NCI-H2029 treated with DMSO at 0.1 percent for 48 hours (cell line): ENCODE data around the gene ALMS1.
A peak's percentile ranks its signal among the peaks of the same experiment; 100 is the strongest.
"Not testable (repeated sequence)": the region's sequence is repeated elsewhere in the genome, so short reads cannot be mapped to it uniquely, and the experiment has no call there.

Experiments
- DNase-seq: peaks from one replicate; lab custom pipeline; 2025; lab: John Stamatoyannopoulos, UW

The ALMS1 gene

DNA sequence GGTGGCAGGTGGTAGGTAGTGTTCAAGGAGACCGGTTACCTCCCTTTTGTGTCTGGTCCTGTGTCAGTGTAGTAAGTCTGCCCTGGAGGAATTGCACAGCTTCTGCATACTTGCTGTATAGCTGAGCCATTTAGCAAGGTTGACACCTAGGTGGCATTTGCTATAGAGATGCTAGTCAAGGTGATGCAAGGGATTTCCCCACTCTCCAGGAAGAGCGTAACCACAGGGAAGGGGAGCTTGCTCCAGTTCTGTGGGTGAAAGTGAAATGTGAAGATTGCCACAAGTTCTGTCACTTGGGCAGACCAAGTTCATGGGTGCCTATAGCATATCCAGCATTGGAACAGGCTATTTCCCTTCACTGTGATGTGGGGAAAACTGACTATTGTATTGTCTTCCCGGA, 228.5 kb downstream of the ALMS1 start:
- no peak for DNase-seq

DNA sequence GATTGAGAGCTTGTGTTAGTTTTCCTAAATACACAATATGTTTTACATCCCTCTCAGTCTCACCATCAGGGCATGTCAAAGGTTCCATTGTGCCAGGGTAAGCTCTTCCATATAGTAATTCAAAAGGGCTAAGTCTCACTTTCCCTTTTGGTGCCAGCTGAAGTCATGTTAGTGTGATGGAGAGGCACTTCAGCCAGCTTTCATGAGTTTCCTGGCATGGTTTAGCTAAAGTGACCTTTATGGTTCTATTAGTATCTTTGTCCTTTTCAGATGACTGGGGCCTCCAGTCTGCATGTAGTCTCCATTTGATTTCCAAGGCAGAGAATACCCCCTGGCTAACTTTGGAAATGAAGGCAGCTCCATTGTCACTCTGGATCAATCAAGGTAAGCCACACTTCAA, 229.4 kb downstream of the ALMS1 start:
- DNase-seq: peak; percentile 3

DNA sequence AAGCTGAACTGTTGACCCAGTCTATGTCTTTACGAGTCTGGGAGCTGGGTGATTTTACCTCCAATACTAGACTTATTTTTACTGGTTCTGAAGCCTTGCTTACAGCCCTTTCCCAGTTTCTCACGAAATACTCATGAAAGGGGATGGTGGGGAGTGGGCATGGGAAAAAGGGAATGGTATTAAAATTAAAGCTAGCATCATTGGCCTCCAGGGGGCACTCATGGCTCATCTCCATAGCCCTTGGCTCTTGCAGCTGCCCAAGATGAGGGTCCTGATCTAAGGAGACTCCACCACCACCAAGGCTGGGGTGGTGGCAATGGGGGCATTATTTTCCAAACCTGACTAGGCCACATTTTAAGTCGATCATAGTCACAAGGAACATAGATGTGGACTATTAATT, 234.3 kb downstream of the ALMS1 start:
- DNase-seq: not testable (repeated sequence)

DNA sequence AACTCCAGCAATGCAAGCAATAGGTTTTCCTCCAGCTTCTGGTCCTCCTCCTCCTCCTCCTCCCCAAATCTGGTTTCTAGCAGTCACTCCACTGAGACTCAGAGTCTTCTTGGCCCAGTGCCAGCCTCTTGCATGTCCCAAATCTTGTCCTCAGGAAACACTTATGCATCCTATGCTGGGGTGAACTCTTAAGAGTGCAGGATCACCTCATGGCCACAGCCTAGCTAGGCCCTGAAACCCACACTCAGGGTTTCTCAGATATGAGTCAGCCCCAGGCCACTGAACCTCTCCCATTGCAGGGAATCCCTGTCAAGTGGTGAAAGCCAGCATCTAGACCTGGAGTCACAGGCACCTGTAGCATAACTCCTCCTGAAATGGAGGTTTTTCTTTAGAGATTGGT, 238.4 kb downstream of the ALMS1 start:
- not testable (repeated sequence) for DNase-seq

DNA sequence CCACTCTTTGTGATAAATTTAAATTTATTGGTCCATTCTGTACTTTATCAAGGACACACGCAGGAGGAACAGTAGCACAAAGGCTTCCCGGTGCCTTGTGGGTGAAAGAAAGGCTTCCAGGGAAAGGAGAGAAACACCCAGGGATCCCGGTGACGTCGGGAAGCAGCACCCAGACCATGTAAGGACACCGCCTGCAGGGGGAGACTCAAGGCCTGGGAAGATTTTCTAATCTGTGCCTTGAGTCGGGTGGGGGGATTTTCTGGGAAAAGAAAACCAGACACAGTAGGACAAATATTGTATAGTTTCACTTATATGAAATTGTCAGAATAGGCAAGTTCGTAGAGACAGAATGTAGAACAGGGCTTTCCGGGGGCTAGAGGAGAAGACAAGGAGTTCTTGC, 239.0 kb downstream of the ALMS1 start:
- DNase-seq: not testable (repeated sequence)

DNA sequence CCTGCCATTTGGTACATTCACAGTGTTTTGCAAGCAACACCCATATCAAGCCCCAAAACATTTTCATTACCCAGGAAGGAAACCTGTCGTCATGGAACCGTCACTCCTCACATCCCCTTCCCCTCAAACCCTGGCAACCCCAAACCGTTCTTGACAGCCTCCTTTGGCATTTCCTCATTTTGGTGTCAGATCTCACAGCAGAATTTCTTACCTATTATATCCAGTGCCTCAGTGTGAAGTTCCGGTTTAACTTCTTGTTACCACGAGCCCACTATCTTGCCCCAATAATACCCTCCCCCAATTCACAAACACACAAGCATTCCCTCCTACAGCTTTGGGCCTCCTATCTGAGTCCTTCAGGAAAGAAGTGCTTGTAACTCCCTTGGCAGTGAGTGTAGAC, 240.6 kb downstream of the ALMS1 start:
- DNase-seq: not testable (repeated sequence)

DNA sequence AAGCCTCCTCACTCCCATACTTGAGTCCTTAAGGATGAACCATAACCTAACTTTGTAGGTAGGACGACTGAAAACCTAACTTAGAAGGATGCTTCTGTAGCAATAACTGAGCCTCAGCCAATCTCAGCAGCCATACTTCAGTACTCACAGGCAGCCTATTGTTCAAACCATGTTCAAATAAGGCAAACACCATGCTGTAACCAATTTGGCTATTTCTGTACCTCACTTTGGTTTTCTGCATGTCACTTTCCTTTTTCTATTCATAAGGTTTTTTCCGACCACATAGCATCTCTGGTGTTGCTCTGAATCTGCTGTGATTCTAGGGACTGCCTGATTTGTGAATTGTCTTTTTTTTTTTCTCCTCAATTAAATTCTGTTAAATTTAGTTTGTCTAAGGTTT, 242.9 kb downstream of the ALMS1 start:
- DNase-seq: not testable (repeated sequence)

DNA sequence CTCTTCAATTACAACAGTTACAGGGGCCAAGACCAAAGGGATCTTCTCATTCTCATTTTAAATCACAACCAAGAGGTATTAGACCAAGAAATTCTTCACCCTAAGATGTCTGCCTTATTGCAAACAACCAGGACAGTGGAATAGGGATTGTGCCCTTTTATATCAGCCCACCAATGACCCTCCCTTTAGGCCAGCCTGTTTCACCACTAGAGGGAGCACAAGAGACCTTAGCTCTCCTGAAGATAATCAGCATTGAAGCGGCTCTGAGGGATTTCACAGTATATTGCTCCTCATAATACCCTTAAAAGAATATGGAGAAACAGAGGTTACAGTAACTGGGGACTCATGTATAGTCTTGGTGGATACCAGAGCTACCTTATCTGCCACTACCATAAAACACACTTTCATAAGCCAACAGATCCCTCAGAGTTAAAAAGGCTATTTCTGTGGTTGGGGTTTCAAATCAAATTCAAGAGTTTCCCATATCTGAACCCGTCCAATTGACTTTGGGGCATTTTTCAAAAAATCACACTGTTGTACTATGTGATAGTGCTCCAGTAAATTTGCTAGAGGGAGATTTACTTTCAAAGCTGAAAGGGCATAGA, 245.1 kb downstream of the ALMS1 start:
- not testable (repeated sequence) for DNase-seq

DNA sequence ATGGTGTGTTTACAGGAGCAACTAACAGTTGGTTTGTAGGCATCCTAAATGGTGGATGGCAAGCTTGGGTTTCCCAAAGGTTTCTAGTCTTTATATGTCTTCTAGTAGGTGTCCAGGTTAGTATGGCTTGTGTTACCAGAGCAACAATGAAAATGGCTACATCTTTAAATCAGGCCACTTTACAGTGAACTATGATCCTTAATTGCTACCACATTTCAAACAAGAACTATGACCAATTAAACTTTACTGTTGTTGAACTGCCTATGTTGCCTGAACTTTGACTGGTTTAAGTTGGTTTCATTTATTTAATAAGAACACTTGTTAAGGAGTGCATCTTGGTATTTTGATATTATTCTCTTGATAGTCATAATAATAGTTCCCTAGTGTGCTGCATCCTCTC, 251.3 kb downstream of the ALMS1 start:
- DNase-seq: not testable (repeated sequence)

DNA sequence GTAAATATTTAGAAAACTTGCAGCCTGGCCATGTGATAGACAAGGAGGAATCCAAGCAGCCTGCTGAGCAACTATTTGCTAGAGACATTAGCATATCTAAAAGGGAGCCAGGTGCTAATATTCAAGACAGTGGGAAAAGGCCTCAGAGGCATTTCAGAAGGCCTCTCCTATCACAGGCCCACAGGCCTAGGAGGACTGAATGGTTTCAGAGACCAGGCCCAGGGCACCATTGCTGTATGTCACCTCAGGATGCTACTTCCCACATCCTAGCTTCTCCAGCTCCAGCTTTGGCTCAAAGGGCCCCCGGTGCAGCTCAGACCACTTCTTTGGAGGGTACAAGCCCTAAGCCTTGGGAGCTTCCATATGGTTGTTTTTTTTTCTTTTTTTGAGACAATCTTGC, 252.8 kb downstream of the ALMS1 start:
- no peak for DNase-seq

DNA sequence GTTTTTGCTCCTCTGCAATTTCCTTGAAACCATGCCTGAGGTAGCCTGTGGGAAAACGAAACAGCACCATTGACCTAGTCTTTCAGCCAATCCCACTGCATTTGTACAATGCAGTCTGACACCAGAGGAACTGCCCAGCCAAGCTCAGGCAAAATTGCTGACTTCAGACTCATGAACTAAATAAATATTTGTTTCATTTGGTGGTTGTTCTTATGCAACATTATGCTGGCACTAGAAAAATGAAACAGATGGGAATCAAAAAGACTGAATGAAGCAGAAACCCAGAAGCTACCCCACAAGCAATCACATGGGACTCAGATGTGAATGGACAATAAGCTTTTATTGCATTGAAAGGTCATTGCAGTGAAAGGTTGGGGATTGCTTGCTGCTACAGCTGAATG, 254.9 kb downstream of the ALMS1 start:
- DNase-seq: no peak

DNA sequence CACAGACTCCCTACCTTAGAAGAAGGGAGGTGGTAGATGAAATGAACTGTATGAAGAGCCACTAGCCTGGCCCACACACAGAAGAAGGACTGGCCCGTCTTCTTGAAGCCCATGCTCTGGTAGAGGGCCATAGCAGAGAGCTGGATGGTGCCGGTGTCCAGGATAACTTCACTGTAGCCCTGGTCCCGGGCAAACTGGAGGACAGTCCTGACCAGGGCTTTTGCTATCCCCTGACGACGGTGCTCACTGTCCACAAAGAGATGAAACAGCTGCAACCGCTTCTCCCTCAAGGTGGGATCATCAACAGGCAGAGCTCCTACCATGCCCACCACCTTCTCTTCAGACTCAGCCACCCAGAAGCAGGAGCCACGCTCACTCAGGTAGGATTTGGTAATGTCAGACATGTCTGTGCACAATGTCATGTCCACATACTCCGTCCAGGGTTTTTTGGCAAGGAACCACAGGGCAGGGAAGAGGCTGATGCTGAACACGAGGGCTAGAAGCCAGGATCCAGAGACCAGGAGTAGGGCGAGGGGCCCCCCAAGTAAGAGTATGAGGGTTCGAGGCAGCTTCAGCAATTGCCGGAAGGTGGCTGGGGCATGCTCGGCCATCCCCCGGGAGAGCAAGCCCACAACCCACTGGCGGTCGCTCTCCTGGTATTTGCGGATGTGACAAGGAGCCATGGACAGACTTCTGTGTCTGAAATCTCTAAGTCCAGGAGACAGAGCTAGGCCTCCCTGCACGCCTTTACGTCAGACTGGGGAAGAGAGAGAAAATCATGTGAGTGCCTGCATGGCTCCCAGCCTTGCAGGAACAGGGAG, 255.5 kb downstream of the ALMS1 start:
- no peak for DNase-seq

DNA sequence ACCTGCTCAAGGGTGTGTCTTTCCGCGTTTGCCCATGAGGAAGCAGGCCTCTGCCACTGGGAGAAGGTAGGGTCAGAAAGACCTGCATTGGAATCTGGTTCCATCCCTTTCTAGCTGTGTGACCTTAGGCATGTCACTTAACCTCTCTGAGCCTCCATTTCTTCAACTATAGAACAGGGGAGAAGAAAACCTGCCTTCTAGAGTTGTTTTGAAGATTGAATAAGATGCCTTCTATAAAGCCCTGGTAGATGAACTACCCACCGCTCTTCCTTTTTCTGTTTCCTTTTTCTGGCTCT, 256.1 kb downstream of the ALMS1 start:
- DNase-seq: no peak

DNA sequence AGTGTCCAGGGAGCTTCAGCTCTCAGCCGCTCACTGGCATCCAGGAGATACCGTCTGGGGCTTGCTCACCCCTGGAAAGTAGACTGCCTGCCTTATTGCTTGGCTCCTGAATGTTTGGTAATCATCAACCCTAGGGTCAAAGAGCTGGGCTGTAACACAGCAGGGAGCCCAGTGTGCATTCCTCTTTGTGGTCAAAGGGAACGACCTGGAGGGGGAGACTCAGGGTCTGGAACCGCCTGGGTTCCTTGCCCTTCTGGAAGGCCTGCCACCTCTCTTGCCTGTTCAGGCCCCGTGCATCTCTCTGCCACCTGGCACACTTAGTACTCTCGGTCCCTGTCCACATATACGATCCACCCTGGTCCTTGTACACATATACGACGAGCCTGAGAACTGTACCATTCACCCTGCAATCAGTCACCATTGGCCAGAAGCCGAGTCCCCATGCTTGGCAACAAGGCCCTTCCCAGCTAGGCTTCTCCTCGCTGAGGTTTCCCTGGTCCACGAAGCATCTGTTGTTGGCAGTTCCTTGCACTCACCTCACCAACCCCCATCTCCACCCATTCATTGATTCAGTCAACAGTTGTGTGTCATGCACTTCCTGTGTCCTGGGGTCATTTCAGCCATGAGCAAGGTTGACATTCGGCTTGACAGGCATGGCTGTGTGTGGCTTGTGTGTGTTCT, 256.8 kb downstream of the ALMS1 start, which contains the start of gene NAT8:
TSS of gene NAT8 (minus strand) at position 85 of the 681 bp plus-strand sequence. CDS start 794 bp downstream, outside the sequence.
- no peak for DNase-seq

DNA sequence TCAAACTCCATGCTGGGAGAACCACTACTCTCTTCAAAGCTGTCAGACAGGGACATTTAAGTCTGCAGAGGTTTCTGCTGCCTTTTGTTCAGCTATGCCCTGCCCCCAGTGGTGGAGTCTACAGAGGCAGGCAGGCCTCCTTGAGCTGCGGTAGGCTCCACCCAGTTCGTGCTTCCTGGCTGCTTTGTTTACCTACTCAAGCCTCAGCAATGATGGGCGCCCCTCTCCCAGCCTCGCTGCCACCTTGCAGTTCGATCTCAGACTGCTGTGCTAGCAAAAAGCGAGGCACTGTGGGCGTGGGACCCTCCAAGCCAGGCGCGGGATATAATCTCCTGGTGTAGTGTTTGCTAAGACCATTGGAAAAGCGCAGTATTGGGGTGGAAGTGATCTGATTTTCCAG, 262.1 kb downstream of the ALMS1 start:
- not testable (repeated sequence) for DNase-seq

DNA sequence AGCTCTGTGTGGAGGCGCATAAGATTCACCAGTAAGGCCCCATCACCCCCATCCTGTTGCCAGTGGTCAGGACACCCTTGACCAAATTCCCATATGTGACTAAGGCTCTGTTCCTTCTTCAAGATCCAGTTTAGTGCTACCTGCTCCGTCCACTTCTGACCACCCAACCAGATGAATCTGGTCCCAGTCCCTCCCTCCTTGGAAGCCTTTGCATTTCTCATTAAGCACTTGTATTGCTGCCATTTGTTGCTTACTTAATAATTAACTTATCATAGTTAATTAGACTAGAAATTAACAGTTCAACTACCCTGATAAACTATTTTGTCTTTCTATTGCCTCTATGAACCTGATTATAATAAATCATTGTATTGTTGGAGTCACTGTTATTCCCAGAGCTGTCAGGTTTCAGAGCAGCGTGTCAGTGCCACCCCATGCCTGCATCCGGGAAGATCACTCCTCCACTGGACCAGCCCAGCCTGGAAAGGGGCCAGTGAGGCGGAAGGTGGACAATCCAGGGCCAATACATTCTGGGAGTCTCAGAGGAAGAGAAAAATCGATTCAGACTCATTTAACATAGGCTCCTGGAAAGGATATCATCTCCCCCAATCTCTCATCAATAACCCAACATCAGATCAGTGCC, 266.1 kb downstream of the ALMS1 start:
- no peak for DNase-seq

DNA sequence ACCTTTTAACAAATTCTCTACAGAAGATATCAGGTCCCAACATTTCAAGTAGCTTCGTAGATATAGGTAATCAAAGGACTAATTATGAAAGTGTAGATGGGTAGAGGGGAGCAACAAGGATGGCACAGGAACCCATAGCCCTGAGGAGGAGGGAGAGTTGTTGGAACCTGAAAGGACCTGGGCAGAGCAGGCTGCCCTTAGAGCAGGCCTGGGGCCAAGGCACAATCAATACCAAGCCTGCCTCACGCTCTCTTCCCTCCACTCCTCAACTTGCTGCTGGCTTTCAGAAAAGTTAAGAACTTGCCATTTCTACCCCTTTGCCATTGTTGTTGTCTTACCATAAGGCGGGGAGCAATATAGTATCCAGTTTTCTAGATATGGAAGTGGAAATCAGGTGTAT, 266.7 kb downstream of the ALMS1 start:
- no peak for DNase-seq

DNA sequence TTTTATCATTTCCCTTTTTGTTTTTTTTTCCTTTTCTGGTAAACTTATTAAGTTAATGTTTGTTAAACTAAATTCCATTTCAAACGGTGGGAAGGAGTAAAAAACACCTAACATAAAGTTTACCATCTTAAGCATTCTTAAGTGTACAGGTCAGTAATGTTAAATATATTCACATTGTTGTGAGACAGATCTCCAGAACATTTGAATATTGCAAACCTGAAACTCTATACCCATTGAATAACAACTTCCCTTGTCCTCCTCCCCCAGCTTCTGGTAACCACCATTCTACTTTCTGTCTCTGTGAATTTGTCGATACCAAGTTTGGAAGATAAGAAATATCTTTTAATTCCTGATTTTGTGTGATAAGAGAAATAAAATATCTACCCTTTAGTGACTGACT, 268.5 kb downstream of the ALMS1 start:
- DNase-seq: no peak
